ENCODE results near the gene ARRDC5.

The ARRDC5 gene

GRCh38 chr19:4914736-4915501 lies 12.2 kb upstream of the ARRDC5 start:
- TF ChIP-seq CTCF (IDR thresholded peaks at IDR 0.05; ENCODE audit: low read length, missing control alignments), result no peak
- no peak overlapping the region for H3K4me3 ChIP-seq (replicated peaks; ENCODE audit: low read depth, low read length)
- peak; percentile 67 for DNase-seq (ENCODE audit: low read depth)

DNA sequence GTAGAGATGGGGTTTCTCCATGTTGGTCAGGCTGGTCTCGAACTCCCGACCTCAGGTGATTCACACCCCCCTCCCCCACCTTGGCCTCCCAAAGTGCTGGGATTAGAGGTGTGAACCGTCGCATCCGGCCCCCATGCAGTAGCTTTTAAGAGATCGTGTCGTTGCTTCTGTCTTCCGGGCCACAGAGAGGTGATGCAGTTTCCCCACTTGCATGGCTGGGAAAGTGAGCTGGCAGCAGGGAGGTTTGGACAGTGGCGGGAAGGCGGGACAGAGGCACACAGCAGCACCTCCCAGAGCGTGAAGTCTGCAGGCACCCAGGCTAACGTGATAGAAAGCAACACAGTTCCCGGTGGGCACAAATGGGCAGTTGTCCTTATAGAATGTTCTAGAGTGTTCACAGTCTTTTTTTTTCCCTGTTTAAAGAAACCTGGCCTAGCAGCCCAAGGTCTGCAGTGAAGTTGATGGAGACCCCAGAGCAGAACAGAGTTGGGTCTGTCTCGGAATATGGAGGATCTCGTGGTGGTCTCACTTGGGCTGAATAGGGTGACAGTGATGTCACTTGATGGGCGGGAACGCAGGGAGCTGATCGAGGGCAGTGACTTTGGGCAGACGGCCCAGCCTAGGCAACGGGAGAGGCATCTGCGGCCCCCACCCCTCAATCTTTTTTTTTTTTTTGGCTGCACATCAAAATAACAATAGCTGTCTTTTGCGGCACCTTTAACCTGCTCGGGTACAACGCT lies 11.5 kb upstream of the ARRDC5 start:
- H3K4me3 ChIP-seq (replicated peaks; ENCODE audit: low read depth, low read length), result no peak overlapping the region
- TF ChIP-seq CTCF (IDR thresholded peaks at IDR 0.05; ENCODE audit: low read length, missing control alignments), result no peak
- DNase-seq (ENCODE audit: low read depth), result no peak

- H3K4me3 ChIP-seq (replicated peaks; ENCODE audit: low read depth, low read length), result peak overlapping the region; percentile 58
- TF ChIP-seq CTCF (IDR thresholded peaks at IDR 0.05; ENCODE audit: low read length, missing control alignments), result peak; percentile 66
- peak; percentile 98 for DNase-seq (ENCODE audit: low read depth)
Observed at GRCh38 chr19:4911786-4912672, 9.3 kb upstream of the ARRDC5 start.

GRCh38 chr19:4911314-4911713 lies 8.6 kb upstream of the ARRDC5 start:
- H3K4me3 ChIP-seq (replicated peaks; ENCODE audit: low read depth, low read length), result peak overlapping the region; percentile 58
- no peak for DNase-seq (ENCODE audit: low read depth)
- TF ChIP-seq CTCF (IDR thresholded peaks at IDR 0.05; ENCODE audit: low read length, missing control alignments), result no peak

- peak overlapping the region; percentile 58 for H3K4me3 ChIP-seq (replicated peaks; ENCODE audit: low read depth, low read length)
- TF ChIP-seq CTCF (IDR thresholded peaks at IDR 0.05; ENCODE audit: low read length, missing control alignments), result no peak
- peak; percentile 55 for DNase-seq (ENCODE audit: low read depth)
Observed at GRCh38 chr19:4910594-4911281, 8.0 kb upstream of the ARRDC5 start.

- no peak for TF ChIP-seq CTCF (IDR thresholded peaks at IDR 0.05; ENCODE audit: low read length, missing control alignments)
- H3K4me3 ChIP-seq (replicated peaks; ENCODE audit: low read depth, low read length), result peak overlapping the region; percentile 58
- peak; percentile 80 for DNase-seq (ENCODE audit: low read depth)
Observed at GRCh38 chr19:4909897-4910593, 7.3 kb upstream of the ARRDC5 start.
